ENCODE data around the gene TDRD6.

DNA sequence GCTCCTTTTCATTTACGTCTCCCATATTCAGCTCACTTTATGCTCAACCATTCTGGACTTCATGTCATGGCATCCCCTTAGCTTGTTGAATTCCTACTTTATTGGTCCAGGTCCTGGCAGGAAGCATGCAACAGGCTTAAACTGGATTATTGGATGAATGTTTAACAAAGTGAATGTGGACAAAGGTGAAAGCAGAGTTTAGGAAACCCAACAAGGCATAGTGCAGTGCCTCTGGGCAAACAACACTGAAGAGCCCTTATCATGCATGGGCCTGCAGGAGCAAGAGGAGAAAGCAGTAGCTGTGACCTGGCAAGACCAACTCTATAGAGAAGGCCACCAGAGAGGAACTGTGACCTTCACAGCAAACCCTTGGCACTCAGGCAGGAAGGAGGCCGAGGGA, 53.8 kb downstream of the TDRD6 start:
- TF ChIP-seq, protein P1, sequence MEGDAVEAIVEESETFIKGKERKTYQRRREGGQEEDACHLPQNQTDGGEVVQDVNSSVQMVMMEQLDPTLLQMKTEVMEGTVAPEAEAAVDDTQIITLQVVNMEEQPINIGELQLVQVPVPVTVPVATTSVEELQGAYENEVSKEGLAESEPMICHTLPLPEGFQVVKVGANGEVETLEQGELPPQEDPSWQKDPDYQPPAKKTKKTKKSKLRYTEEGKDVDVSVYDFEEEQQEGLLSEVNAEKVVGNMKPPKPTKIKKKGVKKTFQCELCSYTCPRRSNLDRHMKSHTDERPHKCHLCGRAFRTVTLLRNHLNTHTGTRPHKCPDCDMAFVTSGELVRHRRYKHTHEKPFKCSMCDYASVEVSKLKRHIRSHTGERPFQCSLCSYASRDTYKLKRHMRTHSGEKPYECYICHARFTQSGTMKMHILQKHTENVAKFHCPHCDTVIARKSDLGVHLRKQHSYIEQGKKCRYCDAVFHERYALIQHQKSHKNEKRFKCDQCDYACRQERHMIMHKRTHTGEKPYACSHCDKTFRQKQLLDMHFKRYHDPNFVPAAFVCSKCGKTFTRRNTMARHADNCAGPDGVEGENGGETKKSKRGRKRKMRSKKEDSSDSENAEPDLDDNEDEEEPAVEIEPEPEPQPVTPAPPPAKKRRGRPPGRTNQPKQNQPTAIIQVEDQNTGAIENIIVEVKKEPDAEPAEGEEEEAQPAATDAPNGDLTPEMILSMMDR (conservative IDR thresholded peaks at IDR 0.05; ENCODE audit: low read depth, low read length): no peak
- TF ChIP-seq EZH2 (IDR thresholded peaks at IDR 0.05; ENCODE audit: low read length, unreplicated experiment): no peak

All from PC-3 (cell line).